Fibroblast of peridontal ligament (primary cell): Measurements from ENCODE around the gene ZNF668.

Experiments used
- DNase-seq: peaks from one replicate; pipeline ENCODE4 v3.0.0-alpha.2; 2010; ENCODE audit errors: extremely low read depth

The ZNF668 gene

GRCh38 chr16:31073970-31074813, at the start of gene ZNF668, which contains the start of gene ZNF646:
TSS of gene ZNF668 (minus strand) at chr16:31074240. CDS start at chr16:31064459, 9,781 bp downstream.
TSS of gene ZNF646 (plus strand) at chr16:31074422. CDS start at chr16:31076325, 1,903 bp downstream.
- DNase-seq, result peak; percentile 99

DNA sequence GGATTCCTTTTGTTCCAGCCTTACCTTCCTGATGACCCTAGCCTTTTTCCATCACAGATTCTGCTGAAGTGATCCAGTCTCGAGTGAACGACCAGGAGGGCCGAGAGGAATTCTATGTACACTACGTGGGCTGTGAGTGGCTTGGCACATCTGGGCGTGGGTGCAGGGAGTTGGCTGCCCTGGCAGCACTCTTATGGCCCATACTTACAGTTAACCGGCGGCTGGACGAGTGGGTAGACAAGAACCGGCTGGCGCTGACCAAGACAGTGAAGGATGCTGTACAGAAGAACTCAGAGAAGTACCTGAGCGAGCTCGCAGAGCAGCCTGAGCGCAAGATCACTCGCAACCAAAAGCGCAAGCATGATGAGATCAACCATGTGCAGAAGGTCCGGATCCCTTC, 46.1 kb upstream of the ZNF668 start:
- DNase-seq, result no peak

- DNase-seq, result peak; percentile 58
Observed at GRCh38 chr16:31118223-31119155, 44.4 kb upstream of the ZNF668 start.

- DNase-seq, result peak; percentile 96
Observed at GRCh38 chr16:31117384-31118222, 43.6 kb upstream of the ZNF668 start, which contains the start of gene KAT8. TSS of gene KAT8 (plus strand) at chr16:31117664. CDS start at chr16:31117682, 18 bp downstream.

GRCh38 chr16:31114468-31114867, 40.4 kb upstream of the ZNF668 start:
- DNase-seq, result no peak

DNA sequence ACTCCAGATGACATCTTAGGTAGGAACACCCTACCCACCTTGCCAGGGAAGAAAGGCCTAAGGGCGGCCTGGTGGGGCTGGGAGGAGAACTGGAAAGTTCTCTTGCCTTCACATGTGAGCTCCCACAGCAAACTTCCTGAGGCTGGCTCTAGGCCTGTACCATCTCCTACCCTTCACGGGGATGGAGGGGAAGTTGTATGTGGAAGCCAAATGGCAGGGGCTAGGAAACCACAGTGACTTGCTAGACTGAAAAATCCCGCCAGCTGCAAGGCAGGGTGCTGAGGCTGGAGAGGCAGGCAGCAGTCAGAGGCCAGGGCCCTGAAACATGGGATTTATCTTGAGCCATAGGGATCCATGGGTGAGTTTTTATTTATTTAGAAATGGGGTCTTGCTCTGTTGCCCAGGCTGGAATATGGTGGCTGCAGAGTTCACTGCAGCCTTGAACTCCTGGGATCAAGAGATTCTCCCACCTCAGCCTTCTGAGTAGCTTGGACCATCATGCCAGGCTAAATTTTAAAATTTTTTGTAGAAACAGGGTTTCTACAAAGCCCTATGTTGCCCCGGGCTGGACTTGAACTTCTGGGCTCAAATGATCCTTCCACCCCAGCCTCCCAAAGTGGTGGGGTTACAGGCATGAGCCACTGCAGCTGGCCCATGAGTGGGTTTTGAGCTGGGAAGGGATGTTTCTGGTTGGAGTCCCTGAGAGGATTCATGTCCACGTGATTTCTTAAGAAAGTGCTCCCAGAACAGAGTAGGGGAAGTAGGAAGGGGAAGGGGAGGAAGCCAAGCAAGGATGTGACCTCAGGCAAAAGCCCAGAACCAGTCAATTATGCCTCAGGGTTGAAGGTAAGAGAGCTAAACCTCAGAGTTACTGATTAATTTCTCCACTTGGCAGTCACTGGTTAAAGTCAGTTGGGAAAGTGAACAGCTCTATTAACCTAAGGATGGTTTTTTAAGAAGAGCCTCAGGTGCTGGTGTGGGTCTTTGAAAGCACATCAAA, 39.4 kb upstream of the ZNF668 start:
- no peak for DNase-seq

DNA sequence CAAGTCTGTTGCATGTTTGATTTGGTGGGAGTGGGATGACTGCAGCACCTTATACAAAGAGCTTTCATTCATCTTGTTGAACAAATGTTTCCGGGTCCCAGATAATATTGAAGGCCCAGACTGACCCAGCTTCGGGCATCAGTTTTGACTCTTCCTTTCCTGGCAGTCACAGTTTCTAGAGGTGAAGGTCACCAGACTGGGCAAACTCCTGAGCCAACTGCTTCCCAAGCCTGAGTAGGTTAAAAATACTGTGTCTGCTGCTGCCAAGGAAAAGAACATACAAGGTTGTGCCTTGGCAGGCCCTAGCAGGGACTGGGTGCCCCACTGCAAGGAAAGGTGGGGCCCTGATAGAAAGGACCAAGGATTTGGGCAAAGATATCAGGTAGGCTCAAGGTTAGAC, 38.7 kb upstream of the ZNF668 start:
- no peak for DNase-seq

- DNase-seq, result no peak
Observed at GRCh38 chr16:31111881-31112466, 37.9 kb upstream of the ZNF668 start.

- no peak for DNase-seq
Observed at GRCh38 chr16:31110106-31111034, 36.3 kb upstream of the ZNF668 start.

GRCh38 chr16:31109622-31110021, 35.6 kb upstream of the ZNF668 start:
- no peak for DNase-seq

DNA sequence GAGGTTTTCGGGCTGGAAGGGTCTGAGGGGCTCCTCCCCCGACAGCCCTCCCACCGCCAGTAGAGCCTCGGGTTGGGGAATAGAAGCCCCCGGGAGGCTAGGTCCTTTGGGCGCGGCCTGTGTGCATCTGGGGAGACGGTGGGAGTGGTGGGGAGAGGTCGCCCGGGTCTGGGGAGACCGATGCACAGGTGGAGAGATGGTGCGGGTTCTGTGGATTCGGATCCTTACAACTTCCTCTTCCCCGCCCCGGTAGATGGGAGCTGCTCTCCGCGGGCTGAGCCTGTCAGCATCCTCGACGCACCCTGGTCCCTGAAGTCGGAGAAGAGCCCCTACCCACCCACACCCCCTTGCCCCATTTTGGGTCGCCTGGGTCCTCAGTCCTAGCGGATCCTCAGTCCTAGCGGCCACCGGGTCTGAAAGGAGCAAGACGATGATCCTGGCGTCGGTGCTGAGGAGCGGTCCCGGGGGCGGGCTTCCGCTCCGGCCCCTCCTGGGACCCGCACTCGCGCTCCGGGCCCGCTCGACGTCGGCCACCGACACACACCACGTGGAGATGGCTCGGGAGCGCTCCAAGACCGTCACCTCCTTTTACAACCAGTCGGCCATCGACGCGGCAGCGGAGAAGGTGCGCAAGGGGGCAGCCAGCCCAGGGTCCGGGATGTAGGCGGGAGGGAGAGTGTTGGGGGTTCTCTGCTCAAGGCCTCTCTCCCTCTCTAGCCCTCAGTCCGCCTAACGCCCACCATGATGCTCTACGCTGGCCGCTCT, 34.9 kb upstream of the ZNF668 start:
- DNase-seq, result no peak

GRCh38 chr16:31108035-31108793, 34.2 kb upstream of the ZNF668 start, which contains the start of gene BCKDK:
TSS of gene BCKDK (plus strand) at chr16:31108386. CDS start at chr16:31109224, 838 bp downstream.
- DNase-seq, result peak; percentile 48

- DNase-seq, result no peak
Observed at GRCh38 chr16:31107465-31107867, 33.4 kb upstream of the ZNF668 start.

DNA sequence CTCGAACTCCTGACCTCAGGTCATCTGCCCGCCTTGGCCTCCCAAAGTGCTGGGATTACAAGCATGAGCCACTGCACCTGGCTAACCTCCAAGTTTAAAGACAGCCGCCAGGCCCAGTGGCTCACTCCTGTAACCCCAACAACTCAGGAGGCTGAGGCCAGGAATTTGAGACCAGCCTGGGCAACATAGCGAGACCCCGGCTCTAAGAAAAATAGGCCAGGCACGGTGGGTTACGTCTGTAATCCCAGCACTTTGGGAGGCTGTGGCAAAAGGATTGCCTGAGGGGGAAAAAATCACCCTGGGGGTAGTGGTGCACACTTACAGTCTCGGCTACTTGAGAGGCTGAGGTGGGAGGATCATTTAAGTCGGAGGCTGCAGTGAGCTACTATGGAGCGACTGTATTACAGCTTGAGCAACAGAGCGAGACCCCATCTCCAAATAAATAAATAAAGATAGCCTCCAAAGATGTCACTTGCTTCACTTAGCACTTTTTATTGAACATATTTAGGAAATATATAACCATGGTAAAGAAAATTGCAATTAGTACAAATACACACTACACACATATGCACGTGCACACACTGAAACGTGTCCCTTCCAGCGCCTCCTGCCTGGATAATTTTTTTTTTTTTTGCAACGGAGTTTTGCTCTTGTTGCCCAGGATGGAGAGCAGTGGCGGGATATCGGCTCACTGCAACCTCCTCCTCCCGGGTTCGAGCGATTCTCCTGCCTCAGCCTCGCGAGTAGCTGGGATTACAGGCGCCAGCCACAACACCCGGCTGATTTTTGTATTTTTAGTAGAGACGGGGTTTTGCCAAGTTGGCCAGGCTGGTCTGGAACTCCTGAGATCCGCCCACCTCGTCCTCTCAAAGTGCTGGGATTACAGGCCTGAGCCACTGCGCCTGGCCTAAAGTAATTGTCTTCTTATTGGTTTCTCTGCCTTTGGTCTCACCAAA, 32.7 kb upstream of the ZNF668 start:
- DNase-seq, result no peak

DNA sequence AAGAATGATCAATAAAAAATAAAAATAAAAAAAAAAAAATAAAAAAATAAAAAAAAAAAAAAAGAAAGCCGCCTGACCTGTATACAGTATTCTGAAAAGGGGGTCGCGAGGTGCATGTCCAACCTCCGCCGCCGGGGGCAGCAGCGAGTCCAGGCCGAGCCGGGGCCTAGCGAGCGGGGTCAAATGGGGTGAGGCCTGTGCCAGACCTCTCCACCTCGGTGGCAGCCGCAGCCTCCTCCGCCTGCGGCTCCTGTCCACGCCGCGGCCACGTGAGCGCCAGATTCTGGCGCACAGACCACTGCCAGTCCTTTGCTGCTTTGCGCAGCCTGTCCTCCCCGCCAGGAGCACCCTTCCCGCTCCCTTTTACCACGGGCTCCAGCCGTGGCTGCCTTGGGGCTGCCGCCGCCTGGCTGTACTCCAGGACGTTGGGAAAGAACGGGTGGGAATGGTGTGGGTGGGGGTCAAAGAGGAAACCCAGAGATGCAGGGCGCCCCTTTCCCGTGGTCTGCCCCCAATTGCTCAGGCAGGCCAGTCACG, 31.7 kb upstream of the ZNF668 start:
- DNase-seq, result peak; percentile 47
